ENCODE measurements around the gene FAM222B.

The FAM222B gene

DNA sequence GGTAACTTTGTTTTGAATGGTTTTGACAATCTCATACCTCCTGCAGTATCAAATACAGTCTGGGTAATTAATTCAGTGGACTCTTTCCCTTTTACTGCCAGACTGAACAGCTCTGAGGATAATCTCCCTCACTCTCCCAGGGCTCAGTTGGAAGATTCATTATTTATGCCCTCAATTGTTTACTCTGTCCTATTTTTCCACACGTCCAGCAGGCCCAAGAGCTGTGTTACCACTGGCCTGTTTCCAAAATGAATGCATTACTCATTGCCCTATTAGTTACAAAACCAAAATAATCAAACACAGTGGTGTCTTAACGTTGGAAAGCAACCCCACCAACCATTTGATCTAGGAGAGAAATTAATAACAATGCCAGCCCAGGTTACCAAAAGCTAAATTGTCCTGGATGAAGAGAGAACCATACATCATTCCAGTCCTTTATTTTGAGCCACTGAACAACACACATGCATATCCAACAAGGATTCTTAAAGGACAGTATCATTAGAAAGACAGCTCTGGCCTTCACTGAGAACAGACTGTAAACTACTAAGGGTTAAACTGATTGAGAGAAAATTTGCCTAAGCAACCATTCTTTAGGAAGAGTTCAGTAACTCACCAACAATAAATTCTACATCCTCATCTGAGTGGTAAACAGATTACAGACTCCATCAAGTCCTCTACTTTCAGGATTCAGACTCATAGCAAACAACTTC lies 34.5 kb downstream of the FAM222B start (continued):
- TF ChIP-seq ZNF2 (tag by site-specific recombination; IDR thresholded peaks at IDR 0.05) (peak; percentile 31), ZNF391 (tag by site-specific recombination; IDR thresholded peaks at IDR 0.05; ENCODE audit: borderline replicate concordance, low read depth) (0 out of 2 replicates have a peak, but pooled peaks have one; percentile 34), ZNF843 (tag by site-specific recombination; IDR thresholded peaks at IDR 0.05) (peak; percentile 67; the same call in 1 of the 2 replicates), ZNF19 (tag by site-specific recombination; IDR thresholded peaks at IDR 0.05; ENCODE audit: low read depth) (no peak), EGR2 (tag by site-specific recombination; IDR thresholded peaks at IDR 0.05; ENCODE audit: low read depth) (no peak), IKZF3 (tag by site-specific recombination; IDR thresholded peaks at IDR 0.05) (peak; percentile 93), ZNF600 (tag by site-specific recombination; IDR thresholded peaks at IDR 0.05) (peak; percentile 22; the same call in 1 of the 2 replicates), ZNF548 (tag by site-specific recombination; IDR thresholded peaks at IDR 0.05) (no peak), MYNN (tag by site-specific recombination; IDR thresholded peaks at IDR 0.05; ENCODE audit: borderline replicate concordance) (no peak), ZSCAN23 (tag by site-specific recombination; IDR thresholded peaks at IDR 0.05) (no peak), ZNF266 (tag by site-specific recombination; IDR thresholded peaks at IDR 0.05; ENCODE audit: low read depth) (no peak), GLI2 (tag by site-specific recombination; IDR thresholded peaks at IDR 0.05; ENCODE audit: borderline replicate concordance, low read depth) (peak; percentile 43; the same call in 1 of the 2 replicates), ZNF335 (tag by site-specific recombination; conservative IDR thresholded peaks at IDR 0.05) (0 out of 2 replicates have a peak, but pooled peaks have one; percentile 13), ZNF629 (tag by site-specific recombination; IDR thresholded peaks at IDR 0.05) (peak; percentile 80), ZNF184 (tag by site-specific recombination; IDR thresholded peaks at IDR 0.05) (peak; percentile 8; the same call in 1 of the 2 replicates), HOXA7 (CRISPR knock-in tag; IDR thresholded peaks at IDR 0.05; ENCODE audit: borderline replicate concordance) (no peak), OSR2 (tag by site-specific recombination; IDR thresholded peaks at IDR 0.05) (peak; percentile 27; the same call in 1 of the 2 replicates), ZNF366 (tag by site-specific recombination; conservative IDR thresholded peaks at IDR 0.05) (peak; percentile 94), ZNF10 (tag by site-specific recombination; IDR thresholded peaks at IDR 0.05) (peak; percentile 82), ZNF146 (tag by site-specific recombination; IDR thresholded peaks at IDR 0.05) (0 out of 2 replicates have a peak, but pooled peaks have one; percentile 14), ZSCAN30 (tag by site-specific recombination; IDR thresholded peaks at IDR 0.05) (0 out of 2 replicates have a peak, but pooled peaks have one; percentile 38), ZBTB1 (tag by site-specific recombination; IDR thresholded peaks at IDR 0.05) (0 out of 2 replicates have a peak, but pooled peaks have one; percentile 23)
- TF ChIP-seq, protein P1, sequence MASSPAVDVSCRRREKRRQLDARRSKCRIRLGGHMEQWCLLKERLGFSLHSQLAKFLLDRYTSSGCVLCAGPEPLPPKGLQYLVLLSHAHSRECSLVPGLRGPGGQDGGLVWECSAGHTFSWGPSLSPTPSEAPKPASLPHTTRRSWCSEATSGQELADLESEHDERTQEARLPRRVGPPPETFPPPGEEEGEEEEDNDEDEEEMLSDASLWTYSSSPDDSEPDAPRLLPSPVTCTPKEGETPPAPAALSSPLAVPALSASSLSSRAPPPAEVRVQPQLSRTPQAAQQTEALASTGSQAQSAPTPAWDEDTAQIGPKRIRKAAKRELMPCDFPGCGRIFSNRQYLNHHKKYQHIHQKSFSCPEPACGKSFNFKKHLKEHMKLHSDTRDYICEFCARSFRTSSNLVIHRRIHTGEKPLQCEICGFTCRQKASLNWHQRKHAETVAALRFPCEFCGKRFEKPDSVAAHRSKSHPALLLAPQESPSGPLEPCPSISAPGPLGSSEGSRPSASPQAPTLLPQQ (tag by site-specific recombination; IDR thresholded peaks at IDR 0.05), result peak; percentile 23; the same call in 1 of the 2 replicates
- TF ChIP-seq, protein P2, sequence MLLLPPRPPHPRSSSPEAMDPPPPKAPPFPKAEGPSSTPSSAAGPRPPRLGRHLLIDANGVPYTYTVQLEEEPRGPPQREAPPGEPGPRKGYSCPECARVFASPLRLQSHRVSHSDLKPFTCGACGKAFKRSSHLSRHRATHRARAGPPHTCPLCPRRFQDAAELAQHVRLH (tag by site-specific recombination; IDR thresholded peaks at IDR 0.05), result 0 out of 2 replicates have a peak, but pooled peaks have one; percentile 8
- TF ChIP-seq, protein P3, sequence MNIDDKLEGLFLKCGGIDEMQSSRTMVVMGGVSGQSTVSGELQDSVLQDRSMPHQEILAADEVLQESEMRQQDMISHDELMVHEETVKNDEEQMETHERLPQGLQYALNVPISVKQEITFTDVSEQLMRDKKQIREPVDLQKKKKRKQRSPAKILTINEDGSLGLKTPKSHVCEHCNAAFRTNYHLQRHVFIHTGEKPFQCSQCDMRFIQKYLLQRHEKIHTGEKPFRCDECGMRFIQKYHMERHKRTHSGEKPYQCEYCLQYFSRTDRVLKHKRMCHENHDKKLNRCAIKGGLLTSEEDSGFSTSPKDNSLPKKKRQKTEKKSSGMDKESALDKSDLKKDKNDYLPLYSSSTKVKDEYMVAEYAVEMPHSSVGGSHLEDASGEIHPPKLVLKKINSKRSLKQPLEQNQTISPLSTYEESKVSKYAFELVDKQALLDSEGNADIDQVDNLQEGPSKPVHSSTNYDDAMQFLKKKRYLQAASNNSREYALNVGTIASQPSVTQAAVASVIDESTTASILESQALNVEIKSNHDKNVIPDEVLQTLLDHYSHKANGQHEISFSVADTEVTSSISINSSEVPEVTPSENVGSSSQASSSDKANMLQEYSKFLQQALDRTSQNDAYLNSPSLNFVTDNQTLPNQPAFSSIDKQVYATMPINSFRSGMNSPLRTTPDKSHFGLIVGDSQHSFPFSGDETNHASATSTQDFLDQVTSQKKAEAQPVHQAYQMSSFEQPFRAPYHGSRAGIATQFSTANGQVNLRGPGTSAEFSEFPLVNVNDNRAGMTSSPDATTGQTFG (tag by site-specific recombination; IDR thresholded peaks at IDR 0.05; ENCODE audit: borderline replicate concordance), result no peak
- TF ChIP-seq, protein P4, sequence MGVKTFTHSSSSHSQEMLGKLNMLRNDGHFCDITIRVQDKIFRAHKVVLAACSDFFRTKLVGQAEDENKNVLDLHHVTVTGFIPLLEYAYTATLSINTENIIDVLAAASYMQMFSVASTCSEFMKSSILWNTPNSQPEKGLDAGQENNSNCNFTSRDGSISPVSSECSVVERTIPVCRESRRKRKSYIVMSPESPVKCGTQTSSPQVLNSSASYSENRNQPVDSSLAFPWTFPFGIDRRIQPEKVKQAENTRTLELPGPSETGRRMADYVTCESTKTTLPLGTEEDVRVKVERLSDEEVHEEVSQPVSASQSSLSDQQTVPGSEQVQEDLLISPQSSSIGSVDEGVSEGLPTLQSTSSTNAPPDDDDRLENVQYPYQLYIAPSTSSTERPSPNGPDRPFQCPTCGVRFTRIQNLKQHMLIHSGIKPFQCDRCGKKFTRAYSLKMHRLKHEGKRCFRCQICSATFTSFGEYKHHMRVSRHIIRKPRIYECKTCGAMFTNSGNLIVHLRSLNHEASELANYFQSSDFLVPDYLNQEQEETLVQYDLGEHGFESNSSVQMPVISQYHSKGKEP (tag by site-specific recombination; IDR thresholded peaks at IDR 0.05), result 0 out of 2 replicates have a peak, but pooled peaks have one; percentile 27
- TF ChIP-seq, protein P5, sequence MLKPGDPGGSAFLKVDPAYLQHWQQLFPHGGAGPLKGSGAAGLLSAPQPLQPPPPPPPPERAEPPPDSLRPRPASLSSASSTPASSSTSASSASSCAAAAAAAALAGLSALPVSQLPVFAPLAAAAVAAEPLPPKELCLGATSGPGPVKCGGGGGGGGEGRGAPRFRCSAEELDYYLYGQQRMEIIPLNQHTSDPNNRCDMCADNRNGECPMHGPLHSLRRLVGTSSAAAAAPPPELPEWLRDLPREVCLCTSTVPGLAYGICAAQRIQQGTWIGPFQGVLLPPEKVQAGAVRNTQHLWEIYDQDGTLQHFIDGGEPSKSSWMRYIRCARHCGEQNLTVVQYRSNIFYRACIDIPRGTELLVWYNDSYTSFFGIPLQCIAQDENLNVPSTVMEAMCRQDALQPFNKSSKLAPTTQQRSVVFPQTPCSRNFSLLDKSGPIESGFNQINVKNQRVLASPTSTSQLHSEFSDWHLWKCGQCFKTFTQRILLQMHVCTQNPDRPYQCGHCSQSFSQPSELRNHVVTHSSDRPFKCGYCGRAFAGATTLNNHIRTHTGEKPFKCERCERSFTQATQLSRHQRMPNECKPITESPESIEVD (tag by site-specific recombination; IDR thresholded peaks at IDR 0.05), result peak; percentile 95
- TF ChIP-seq, protein P6, sequence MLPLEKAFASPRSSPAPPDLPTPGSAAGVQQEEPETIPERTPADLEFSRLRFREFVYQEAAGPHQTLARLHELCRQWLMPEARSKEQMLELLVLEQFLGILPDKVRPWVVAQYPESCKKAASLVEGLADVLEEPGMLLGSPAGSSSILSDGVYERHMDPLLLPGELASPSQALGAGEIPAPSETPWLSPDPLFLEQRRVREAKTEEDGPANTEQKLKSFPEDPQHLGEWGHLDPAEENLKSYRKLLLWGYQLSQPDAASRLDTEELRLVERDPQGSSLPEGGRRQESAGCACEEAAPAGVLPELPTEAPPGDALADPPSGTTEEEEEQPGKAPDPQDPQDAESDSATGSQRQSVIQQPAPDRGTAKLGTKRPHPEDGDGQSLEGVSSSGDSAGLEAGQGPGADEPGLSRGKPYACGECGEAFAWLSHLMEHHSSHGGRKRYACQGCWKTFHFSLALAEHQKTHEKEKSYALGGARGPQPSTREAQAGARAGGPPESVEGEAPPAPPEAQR (tag by site-specific recombination; IDR thresholded peaks at IDR 0.05), result no peak

Data from HEK293 (cell line).